Measurements from ENCODE around the gene MMP17.

Gene MMP17

GRCh38 chr12:131827961-131828534 is at the start of gene MMP17:
Gene MMP17 (plus strand): TSS chr12:131828393. CDS start chr12:131828495, 102 bp downstream.
- no peak for DNase-seq

- no peak for DNase-seq
Measured at GRCh38 chr12:131779027-131779426, 49.2 kb upstream of the MMP17 start.

- DNase-seq: no peak
Measured at GRCh38 chr12:131782061-131782460, 46.1 kb upstream of the MMP17 start.

DNA sequence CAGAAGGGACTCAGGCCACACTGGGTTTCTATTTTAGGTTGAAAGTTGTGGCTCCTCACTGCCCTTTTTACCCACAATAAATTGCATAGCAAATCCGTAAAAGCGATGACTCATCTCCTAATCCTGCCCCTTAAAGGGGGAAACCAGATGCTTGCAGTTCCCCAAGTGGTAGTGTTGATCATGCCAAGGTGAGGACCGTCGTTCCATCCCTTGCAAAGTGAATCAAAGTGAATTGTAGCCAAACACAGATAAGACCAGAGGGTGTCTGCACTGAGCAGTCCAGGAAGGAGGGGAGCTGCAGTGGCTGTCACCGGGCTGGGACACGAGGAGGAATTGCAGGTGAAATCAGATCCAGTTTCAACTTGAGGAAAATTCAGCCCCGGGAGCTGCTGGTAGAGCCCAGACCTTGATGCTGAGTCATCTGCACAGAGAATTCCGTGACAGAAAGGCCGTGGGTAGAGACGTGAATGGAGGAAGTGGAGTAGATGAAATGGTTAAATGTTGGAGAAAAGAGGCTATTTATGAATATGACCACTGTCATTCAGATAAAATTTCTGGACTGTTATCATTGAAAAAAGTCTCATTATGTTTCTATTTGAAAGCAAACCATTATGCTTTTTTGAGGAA is 44.2 kb upstream of the MMP17 start:
- DNase-seq: no peak

- DNase-seq: no peak
Measured at GRCh38 chr12:131784909-131785762, 43.1 kb upstream of the MMP17 start.

- no peak for DNase-seq
Measured at GRCh38 chr12:131785763-131786330, 42.3 kb upstream of the MMP17 start.

DNA sequence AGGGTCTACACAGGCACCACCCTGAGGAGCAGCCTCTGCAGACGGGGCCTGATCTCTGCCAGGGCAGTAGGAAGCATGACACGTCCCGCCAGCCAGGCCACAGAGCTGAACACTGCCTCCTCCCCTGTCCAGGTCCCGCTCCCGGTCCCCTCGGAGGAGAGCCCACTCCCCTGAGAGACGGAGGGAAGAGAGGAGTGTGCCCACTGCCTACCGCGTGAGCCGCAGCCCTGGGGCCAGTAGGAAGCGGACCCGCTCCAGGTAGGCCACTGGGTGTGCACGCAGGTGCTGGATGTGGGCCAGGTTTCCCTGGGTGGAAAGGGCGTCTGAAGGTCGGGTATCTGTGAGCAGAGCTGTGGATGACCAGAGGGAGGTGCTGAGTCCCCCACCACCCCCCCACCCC is 41.9 kb upstream of the MMP17 start:
- no peak for DNase-seq

DNA sequence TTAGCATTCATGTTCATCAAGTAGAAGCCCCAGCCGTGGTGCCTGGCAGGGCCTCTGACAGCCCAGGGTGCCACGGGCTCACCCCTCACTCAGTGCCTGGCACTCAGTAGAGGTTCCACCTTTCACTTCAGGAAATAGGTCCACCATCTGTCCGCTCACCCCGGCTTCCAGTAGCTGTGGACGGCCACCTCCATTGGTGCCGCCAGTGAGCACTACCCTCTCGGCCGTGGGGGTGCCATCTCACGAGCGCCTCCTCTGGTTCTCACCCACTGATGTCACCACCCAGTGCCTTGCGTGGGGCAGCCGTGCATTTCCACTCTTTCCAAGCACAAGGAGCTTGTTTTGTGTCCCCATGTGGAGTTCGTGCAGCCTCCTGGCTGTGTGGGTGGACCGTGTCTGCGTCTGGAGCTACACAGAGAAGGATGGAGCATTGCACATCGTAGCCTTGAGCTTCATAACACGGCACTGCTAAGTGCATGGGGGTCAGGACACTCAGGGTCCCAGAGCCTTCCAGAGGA is 41.0 kb upstream of the MMP17 start:
- DNase-seq: no peak

DNA sequence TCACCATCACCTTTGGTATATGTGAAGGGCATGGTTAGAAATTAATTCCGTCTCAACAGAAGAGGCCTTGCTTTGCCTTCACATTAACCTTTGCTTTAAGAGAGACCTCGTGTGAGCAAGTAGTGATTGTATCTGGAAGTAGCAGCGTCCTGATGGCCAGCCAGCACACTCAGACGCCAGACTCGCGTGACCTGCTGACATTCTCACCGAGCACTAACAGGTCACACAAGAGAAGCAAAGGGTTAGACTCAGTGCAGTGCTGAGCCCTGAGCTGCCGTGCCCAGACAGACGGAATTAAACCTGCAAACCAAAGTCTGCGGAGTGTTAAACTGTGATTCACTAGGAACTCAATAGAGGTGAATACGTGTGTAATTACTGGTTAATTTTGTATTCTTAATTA is 40.1 kb upstream of the MMP17 start:
- no peak for DNase-seq

GRCh38 chr12:131789638-131790037 is 38.6 kb upstream of the MMP17 start:
- no peak for DNase-seq

- no peak for DNase-seq
Measured at GRCh38 chr12:131793243-131794022, 34.8 kb upstream of the MMP17 start.

- no peak for DNase-seq
Measured at GRCh38 chr12:131794061-131794460, 34.1 kb upstream of the MMP17 start.

DNA sequence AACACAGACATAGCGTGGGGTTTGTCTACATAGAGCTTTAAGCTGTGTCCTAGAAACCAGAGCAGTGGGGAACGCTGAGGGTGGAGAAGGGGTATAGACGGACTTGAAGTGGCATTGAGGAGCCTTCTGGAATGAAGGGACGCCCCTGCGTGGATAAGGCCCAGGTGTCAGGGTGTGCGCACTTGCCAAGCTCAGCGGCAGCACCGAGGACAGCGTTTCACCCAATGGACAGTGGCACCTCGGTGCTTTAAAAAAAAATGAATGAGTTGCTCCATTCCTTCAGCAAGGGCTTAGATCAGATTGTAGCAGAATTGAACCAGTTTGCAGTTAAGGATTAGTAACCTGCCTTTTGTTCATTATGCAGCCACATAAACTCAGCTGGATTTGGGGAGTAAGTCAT is 33.6 kb upstream of the MMP17 start:
- no peak for DNase-seq

GRCh38 chr12:131795064-131795463 is 33.1 kb upstream of the MMP17 start:
- DNase-seq: no peak

GRCh38 chr12:131795690-131796410 is 32.3 kb upstream of the MMP17 start:
- no peak for DNase-seq

- DNase-seq: no peak
Measured at GRCh38 chr12:131796411-131796736, 31.8 kb upstream of the MMP17 start.

GRCh38 chr12:131796754-131797587 is 31.2 kb upstream of the MMP17 start:
- DNase-seq: no peak

DNA sequence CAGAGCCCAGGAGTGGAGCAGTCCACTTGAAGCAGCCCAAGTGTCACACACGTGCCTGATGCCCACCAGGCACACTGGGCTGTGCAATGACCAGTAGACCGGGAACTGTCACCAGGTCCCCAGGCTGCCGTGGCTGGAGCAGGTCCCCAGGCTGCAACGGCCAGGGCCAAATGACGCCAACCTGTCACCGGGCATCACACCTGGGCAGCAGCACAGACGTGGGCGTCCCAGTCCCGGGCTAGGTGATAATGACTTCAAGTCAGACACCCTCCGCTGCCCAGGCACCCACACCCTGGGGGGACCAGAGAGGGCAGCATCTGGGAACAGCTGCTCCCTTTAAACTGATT is 30.6 kb upstream of the MMP17 start:
- DNase-seq: no peak

DNA sequence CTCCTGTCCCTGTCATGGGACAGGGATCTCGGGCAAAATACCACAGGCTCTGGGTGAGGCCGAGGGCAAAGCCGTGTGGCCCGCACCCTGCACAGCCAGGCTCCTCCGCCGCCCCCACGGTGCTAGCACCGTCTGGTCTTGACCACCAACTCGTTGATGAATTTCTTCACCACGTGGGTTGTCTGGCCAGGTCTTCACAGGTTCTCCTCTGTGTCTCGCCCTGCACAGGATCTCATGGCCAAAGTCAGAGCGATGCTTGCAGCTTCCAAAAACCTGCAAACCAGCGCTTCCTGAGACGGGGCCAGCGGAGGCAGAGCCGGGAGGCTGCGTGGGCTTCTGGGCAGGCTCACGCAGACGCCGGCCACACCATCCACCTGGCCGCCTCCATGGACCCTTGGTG is 29.0 kb upstream of the MMP17 start:
- no peak for DNase-seq

GRCh38 chr12:131799828-131800593 is 28.2 kb upstream of the MMP17 start:
- DNase-seq: no peak

All from activated gamma-delta T cell treated with Interleukin-2 at 50 U/mL for 16 hours (primary cell).